ENCODE results near the gene CPNE5.
"Not testable (repeated sequence)": the region's sequence is repeated elsewhere in the genome, so short reads cannot be mapped to it uniquely, and the experiment has no call there.

CPNE5 gene

DNA sequence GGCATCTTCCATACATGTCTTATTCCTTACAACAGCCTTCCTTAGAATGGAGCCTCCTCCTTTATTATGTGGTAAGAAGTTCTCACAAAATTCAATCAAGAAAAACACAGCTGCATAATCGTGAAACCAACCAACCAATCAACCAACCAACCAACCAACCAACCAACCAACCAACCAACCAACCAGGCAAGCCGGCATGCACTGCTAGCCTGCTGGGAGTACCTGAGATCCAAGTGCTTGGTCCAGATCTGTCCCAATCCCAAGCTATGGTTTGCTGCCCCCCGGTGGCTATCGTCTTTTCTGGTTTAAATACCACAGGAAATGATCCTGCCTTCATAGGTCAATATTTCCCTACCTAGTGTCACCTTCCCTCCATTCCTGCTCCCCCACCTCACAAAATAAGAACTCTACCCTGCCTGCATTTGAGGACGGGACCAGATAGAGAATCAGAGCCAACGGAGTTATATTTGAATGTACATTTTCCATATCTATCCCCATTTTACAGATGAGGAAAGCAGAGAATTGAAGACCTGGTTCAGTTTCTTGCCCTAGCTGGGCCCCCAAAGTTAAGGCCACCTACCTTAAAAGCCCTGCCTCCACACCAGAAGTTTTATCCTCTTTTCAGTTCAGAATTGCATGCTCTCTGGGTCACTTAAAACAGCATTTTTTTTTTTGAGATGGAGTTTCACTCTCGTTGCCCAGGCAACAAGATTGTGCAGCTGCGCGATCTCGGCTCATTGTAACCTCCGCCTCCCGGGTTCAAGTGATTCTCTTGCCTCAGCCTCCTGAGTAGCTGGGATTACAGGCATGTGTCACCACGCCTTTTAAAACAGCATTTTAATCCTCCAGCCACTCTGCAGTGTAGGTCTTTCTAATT lies 114.5 kb downstream of the CPNE5 start:
- TF ChIP-seq, protein P1, sequence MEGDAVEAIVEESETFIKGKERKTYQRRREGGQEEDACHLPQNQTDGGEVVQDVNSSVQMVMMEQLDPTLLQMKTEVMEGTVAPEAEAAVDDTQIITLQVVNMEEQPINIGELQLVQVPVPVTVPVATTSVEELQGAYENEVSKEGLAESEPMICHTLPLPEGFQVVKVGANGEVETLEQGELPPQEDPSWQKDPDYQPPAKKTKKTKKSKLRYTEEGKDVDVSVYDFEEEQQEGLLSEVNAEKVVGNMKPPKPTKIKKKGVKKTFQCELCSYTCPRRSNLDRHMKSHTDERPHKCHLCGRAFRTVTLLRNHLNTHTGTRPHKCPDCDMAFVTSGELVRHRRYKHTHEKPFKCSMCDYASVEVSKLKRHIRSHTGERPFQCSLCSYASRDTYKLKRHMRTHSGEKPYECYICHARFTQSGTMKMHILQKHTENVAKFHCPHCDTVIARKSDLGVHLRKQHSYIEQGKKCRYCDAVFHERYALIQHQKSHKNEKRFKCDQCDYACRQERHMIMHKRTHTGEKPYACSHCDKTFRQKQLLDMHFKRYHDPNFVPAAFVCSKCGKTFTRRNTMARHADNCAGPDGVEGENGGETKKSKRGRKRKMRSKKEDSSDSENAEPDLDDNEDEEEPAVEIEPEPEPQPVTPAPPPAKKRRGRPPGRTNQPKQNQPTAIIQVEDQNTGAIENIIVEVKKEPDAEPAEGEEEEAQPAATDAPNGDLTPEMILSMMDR (IDR thresholded peaks at IDR 0.05): peak; percentile 24
- Histone ChIP-seq H3K4me3 (no peak overlapping the region), H3K27ac (no peak overlapping the region)
- no peak for DNase-seq (ENCODE audit: low spot score)

DNA sequence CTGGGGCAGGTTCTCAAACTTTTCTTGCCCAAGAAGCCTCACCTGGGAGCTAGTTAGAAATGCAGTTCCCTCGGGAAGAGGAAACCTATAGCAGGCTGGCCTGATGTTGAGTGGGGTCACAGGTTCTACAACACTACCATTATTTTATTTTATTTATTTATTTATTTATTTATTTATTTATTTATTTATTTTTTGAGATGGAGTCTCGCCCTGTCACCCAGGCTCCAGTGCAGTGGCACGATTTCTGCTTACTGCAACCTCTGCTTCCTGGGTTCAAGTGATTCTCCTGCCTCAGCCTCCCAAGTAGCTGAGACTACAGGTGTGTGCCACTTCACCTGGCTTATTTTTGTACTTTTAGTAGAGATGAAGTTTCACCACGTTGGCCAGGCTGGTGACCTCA lies 115.3 kb downstream of the CPNE5 start:
- H3K27ac ChIP-seq; H3K4me3 ChIP-seq; DNase-seq (ENCODE audit: low spot score): not testable (repeated sequence)

DNA sequence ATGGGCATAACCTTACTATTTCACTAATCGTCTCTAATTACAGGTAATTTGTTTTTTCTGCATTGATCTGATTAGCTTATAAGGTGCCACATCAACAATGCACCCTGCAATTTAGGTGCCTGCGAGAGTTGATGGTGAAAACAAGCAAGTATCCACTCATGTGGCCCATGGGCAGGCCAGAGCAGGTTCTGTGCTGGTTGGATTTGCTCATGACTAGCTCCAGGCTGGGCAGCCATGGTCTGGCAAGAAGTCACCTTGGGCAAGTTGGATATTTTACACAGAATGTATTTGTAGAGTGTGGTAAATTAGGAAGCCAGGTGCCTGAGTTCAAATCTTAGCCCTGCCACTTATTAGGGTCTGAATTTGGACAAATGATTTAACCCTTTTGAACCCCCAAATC lies 116.4 kb downstream of the CPNE5 start:
- TF ChIP-seq, protein P1 (IDR thresholded peaks at IDR 0.05): no peak
- Histone ChIP-seq H3K27ac (no peak overlapping the region), H3K4me3 (no peak overlapping the region)
- no peak for DNase-seq (ENCODE audit: low spot score)

DNA sequence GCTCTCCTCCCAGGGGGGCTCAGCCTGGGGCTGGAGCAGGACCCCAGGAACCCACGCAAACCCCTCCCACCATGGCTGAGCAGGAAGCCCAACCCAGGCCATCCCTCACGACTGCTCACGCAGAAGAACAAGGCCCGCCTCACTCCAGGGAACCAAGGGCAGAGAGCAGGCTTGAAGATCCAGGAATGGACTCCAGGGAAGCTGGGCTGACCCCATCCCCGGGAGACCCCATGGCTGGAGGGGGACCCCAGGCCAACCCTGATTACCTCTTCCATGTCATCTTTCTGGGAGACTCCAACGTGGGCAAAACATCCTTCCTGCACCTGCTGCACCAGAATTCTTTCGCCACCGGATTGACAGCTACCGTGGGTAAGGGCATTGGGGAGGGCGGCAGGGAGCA lies 116.9 kb downstream of the CPNE5 start:
- DNase-seq (ENCODE audit: low spot score): no peak
- TF ChIP-seq, protein P1 (IDR thresholded peaks at IDR 0.05): no peak
- H3K4me3 ChIP-seq: no peak overlapping the region
- no peak overlapping the region for H3K27ac ChIP-seq

DNA sequence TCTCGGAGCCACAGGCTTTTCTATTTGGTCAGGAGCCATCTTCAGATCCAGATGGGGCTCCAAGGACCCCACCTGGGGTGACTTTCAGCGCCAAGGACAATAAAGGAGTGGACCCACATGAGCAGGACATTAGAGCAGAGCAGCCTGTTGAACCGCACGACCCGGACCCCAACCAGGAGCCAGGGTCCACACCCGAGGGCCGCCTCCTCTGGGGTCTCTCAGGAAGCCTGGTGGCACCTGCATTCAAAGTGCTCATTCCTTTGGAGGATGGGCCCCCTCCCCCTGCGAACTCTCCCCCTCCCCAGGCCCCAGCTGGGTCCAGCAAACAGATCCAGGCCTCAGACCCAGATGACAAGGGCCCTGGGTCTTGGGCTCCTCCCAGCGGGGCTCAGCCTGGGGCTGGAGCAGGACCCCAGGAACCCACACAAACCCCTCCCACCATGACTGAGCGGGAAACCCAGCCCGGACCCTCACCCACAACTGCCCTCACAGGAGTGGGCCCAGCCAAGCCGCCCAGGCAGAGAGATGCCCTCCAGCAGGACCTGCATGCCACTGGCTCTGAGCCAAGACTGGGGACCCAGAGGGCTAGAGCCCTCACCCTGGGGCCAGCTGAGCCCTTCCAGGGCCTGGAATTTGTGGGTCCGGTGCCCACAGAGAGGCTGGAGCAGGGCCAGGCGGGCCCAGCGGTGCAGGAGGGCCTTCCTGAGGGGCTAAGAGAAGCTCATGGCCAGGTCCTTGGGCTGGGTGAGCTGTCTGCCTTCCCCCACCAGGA lies 117.7 kb downstream of the CPNE5 start:
- DNase-seq (ENCODE audit: low spot score): no peak
- TF ChIP-seq, protein P1 (IDR thresholded peaks at IDR 0.05): no peak
- Histone ChIP-seq H3K4me3 (no peak overlapping the region), H3K27ac (no peak overlapping the region)

DNA sequence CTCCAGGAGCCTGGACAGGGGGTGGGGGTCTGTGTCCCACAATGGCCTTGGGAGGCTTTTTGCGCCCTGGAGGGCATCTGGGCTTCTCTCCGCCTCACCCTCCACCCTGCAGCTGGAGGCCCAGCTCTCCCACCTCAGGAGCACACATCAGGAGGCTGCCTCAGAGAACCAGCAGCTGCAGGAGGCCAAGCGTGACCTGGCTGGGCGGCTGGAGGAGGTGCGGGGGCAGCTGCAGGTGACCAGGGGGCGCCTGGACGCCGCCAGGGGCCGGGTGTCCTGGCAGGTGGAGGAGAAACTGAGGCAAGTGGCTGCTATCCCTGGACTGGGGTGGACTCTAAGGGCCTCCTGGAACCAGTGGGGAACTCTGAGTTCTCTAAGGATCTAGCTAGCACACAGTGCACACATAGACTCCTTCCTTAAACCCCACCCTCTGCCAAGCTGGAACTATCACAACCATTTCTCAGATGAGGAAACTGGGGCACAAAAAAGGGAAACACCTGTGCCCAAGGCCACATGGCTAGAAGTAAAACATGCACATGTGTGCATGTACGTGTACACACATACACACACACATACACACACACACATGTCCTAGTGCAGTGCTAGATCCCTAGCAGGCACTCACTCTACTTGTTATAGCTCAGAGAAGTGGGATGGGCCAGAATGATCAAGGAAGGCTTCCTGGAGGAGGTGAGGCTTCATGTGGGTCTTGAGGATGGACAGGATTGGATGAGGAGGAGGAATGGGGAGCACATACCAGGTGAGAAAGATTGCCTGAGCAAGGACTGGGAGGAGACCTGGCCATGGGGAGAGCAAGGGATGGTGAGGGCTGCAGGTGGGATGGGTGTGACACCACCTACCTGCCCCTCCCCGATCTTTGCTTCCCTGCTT lies 118.7 kb downstream of the CPNE5 start:
- Histone ChIP-seq H3K4me3 (no peak overlapping the region), H3K27ac (no peak overlapping the region)
- no peak for DNase-seq (ENCODE audit: low spot score)
- TF ChIP-seq, protein P1 (IDR thresholded peaks at IDR 0.05): no peak

DNA sequence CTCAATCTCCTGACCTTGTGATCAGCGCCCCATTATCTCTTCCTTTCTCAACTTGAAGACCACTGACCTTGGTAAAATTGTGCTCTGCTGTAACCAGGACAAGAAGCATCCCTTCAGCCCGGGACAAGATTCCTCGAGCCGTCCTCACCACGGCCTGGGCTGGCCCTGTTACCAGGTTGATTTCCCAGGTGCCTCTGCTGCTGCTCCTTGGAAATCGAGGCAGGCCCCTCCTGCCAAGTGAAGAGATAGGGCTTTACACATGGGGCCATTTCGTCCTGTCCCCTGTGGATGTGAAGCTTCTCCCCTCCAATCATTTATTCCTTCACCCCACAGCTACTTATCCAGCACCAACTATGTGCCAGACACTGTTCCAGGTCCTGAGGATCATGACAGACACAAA lies 120.1 kb downstream of the CPNE5 start:
- Histone ChIP-seq H3K27ac (no peak overlapping the region), H3K4me3 (no peak overlapping the region)
- DNase-seq (ENCODE audit: low spot score): no peak
- TF ChIP-seq, protein P1 (IDR thresholded peaks at IDR 0.05): no peak
